Mammary epithelial cell (primary cell): Measurements from ENCODE around the gene NISCH.

Experiments used
- CTCF ChIP-seq, 2 donors: IDR thresholded peaks in 1 of 2; conservative IDR thresholded peaks in 1 of 2; 2 replicates each; pipeline ENCODE4 v1.5.1; 2011 to 2012; ENCODE audit warnings: inconsistent platforms in 2 of 2, low read length in 2 of 2, mild to moderate bottlenecking in 2 of 2, control low read depth in 1 of 2, low read depth in 1 of 2; ENCODE audit not compliant: insufficient read depth in 1 of 2; ENCODE audit errors: extremely low read depth in 1 of 2
- EZH2 ChIP-seq: IDR thresholded peaks from 2 replicates; pipeline ENCODE4 v1.6.1; 2012; ENCODE audit warnings: low read length, inconsistent platforms, borderline replicate concordance

GRCh38 chr3:52432225-52432624 is 23.2 kb upstream of the NISCH start:
- TF ChIP-seq CTCF (conservative IDR thresholded peaks at IDR 0.05 in 1 of 2, IDR thresholded peaks at IDR 0.05 in 1 of 2; ENCODE audit: extremely low read depth in 1 of 2, insufficient read depth in 1 of 2, low read depth in 1 of 2, low read length in 2 of 2) (no peak), EZH2 (no peak)
